Measurements from ENCODE around the gene CENATAC.
A peak's percentile ranks its signal among the peaks of the same experiment; 100 is the strongest.
"Not testable (repeated sequence)": the region's sequence is repeated elsewhere in the genome, so short reads cannot be mapped to it uniquely, and the experiment has no call there.

Gene CENATAC

DNA sequence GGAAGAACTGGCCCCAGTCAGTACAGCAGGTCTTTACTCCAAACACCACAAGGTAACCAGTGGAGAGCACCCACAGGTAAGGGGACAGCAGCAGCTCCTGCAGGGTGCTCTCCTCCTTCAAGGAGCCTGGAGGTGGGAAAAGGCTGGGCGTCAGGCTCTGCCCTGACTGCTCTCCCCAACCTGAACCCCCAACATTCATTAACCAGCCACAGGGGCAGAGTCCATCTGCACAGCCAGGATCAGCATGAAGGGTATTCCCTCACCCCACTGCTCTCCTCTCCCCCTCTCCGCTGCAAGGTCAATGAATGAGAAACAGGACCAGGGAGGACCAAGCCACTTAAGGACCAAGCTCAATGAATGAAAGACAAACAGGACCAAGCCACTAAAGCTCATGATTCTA lies 29.0 kb downstream of the CENATAC start:
- no peak for DNase-seq (ENCODE audit: low read depth)

GRCh38 chr11:119027561-119028345 lies 29.8 kb downstream of the CENATAC start:
- no peak for DNase-seq (ENCODE audit: low read depth)

DNA sequence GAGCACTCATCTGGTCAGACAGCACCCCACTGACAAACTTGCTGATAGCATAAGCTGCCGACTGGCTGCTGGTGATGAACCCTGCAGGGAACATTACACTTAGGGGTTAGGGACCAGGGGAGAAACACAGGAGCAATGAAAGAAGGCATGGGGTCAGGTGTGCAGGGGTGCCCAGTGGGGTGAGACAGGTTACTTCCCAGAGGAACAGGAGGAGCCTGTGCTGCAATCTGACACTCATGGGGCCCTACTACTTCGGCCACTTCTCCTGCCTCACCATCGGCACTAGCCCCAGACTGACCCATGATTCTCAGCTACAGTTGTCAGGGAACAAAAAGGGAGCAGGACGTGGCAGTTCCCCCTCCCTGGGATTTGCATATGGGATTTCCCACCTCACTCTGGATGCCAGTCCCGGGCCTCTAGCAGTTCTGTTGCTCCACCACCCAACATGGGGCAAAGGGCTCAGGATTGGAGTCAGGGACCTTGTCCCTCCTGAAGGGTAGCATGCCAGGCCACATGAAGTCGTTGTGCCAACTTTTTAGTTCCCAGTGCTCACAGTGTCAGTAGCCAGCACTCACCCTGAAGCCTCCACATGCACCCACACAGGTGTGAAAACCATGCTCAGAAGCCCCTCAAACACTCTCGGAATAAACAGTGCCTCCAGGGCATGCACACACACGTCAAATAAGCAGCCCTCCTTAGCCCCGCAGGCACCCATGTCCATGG lies 30.6 kb downstream of the CENATAC start:
- DNase-seq (ENCODE audit: low read depth): no peak

DNA sequence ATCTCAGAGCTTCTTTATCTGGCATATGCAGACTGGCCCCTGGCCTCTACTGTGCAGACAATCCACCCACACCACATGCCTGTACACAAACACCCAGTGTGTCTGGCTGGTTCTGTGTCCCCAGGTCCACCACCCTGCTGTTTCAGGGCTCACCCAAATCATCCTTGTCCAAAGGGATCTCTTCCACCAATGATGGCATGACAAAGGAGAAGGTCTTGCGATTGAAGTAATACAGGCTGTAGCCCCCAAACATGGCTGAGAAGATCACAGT lies 31.1 kb downstream of the CENATAC start:
- DNase-seq (ENCODE audit: low read depth): no peak

GRCh38 chr11:119029340-119030028 lies 31.5 kb downstream of the CENATAC start:
- no peak for DNase-seq (ENCODE audit: low read depth)

DNA sequence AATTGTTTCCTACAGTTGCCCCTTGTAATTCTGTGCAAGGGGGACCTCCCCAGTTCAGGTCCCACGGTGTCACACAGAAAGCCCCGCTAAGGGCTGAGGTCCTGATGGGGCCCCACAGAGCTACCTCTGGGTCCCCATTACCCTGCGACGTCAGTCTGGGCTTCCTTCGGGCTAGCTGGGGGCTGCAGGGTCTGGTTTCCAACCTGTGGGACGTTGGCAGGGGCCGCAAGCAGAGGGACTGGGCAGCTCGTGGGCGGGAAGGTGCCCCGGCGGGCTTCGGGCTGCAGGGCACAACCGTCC lies 32.0 kb downstream of the CENATAC start:
- no peak for DNase-seq (ENCODE audit: low read depth)

- DNase-seq (ENCODE audit: low read depth): peak; percentile 98
Measured at GRCh38 chr11:119030329-119031047, 32.5 kb downstream of the CENATAC start, which contains the start of gene SLC37A4. SLC37A4 (minus strand) TSS chr11:119030877.

DNA sequence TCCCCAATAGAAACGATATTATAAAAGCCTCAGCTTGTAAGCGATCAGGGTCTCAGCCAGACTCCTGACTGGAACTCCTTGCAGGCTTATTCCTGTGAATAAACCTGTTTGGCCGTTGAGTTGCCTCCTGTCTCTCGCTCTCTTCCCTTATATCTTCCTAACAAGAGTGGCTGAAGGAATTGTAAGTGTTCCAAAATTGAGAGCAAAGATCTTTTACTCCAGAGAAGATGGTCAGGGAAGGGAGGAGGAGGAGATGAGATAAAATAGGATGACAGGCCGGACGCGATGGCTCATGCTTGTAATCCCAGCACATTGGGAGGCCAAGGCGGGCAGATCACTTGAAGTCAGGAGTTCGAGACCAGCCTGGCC lies 34.0 kb downstream of the CENATAC start:
- DNase-seq (ENCODE audit: low read depth): no peak

GRCh38 chr11:119033421-119033820 lies 35.5 kb downstream of the CENATAC start:
- DNase-seq (ENCODE audit: low read depth): not testable (repeated sequence)

DNA sequence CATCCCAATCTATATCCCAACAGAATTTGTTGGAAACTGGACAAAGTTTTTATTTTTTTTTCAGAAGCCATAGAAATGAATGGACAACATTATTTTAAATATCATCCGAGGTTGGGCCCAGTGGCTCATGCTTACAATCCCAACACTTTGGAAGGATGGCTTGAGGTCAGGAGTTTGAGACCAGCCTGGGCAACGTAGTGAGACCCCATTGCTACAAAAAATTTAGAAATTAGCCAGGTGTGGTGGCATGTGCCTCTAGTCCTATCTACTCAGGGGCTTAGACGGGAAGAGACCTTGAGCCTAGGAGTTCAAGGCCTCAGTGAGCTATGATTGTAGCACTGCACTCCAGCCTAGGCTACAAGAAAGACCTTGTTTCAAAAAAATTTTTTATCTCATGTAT lies 36.9 kb downstream of the CENATAC start:
- no peak for DNase-seq (ENCODE audit: low read depth)

GRCh38 chr11:119038884-119039283 lies 40.9 kb downstream of the CENATAC start:
- DNase-seq (ENCODE audit: low read depth): no peak

DNA sequence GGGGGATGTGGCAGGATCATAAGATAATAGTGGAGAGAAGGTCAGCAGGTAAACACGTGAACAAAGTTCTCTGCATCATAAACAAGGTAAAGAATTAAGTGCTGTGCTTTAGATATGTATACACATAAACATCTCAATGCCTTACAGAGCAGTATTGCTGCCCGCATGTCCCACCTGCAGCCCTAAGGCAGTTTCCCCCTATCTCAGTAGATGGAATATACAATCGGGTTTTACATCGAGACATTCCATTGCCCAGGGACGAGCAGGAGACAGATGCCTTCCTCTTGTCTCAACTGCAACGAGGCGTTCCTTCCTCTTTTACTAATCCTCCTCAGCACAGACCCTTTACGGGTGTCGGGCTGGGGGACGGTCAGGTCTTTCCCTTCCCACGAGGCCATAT lies 41.5 kb downstream of the CENATAC start:
- DNase-seq (ENCODE audit: low read depth): not testable (repeated sequence)

DNA sequence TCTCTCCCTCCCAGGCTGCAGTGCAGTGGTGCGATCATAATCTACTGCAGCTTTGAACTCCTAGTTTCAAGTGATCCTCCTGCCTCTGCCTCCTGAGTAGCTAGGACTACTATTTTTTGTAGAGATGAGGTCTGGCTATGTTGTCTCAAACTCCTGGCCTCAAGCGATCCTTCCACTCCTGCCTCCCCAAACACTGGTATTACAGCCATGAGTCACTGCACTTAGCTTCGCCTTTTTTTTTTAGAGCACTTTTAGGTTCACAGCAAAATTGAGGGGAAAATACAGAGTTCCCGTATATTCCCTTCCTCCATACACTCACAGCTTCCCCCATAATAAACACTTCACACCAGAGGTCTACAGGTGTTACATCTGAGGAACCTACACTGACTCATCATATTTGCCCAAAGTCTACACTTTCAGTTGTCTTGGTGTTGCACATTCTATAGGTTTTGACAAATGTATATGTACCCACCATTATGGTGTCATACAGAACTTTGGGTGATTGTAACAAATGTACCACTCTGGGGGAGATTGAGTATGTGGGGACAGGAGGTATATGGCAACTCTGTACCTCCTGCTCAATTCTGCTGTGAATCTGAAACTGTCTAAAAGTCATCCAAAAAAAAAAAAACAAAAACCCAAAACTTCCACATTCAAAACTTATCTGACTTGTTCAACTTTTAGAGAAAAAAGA lies 44.0 kb downstream of the CENATAC start:
- DNase-seq (ENCODE audit: low read depth): no peak

DNA sequence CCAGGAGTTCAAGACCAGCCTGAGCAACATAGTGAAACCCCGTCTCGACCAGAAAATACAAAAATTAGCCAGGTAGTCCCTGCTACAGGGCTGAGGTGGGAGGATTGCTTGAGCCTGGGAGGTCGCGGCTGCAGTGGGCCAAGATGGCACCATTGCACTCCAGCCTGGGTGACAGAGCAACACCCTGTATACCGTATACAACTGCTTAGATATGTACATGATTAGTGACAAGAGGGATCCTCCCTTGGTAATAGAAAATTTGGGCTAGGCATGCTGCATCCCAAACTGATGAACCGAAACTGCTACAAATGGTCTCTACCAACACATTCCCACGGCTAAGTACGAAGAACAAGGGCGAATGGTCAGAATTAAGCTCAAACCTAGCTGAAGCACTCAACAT lies 45.0 kb downstream of the CENATAC start:
- DNase-seq (ENCODE audit: low read depth): no peak

DNA sequence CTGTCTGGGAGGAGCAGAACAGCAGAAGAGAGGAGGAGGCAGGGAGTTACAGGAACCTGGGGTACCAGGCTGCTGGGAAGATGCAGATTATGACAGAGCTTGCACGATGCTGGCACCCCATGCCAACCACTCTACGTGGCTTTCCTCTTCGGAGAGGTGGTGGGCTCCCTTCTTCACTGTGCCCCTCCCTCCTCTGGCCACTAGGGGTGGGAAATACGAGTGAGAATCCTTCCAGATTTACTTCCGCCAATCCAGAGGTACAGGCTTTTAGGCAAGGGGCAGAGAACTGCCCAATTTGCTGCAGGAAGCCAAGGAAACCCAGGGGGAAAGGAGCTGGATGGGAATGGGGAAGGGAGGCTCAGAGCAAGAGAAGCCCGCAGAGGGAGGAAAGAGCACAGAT lies 46.8 kb downstream of the CENATAC start:
- no peak for DNase-seq (ENCODE audit: low read depth)

DNA sequence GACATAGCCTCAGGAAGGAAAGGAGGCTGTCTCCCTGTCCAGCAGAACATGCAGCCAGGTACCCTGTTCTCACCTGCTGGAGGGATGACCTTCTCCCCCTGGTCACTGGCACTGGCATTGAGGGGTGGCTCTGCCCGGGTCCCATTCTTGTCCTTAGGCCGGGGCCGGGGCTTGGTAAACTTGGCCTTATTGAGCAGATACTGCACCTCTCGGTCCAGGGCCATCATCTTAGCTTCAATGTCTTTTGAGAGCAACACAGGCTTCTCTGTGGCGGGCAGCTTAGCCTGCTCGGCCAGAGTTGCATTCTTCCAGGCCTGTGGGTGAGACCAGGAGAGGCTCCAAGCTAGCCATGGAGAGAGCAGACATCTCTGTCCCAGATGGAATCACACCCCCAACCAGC lies 48.6 kb downstream of the CENATAC start:
- no peak for DNase-seq (ENCODE audit: low read depth)

- DNase-seq (ENCODE audit: low read depth): no peak
Measured at GRCh38 chr11:119047205-119047604, 49.3 kb downstream of the CENATAC start.

GRCh38 chr11:119048644-119049043 lies 50.7 kb downstream of the CENATAC start:
- DNase-seq (ENCODE audit: low read depth): no peak

DNA sequence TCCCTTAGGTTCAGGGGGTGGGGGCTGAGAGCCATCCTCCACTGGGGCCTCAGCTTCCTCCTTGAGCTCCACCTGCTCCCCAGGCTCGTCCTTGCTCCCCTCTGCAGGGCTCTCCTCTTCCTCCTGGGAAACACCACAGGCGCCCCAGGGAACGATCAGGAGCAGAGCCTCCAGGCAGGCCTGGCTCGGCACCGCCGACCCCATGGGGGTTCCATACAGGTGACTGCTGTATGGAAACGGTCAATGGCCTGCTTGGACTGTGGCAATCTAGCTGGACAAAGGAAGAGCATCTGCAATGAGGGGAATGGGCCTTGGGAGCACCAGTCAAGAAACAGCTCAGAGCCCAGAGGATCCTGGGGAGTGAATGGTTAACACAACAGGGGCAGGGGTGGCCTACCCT lies 51.1 kb downstream of the CENATAC start:
- no peak for DNase-seq (ENCODE audit: low read depth)

DNA sequence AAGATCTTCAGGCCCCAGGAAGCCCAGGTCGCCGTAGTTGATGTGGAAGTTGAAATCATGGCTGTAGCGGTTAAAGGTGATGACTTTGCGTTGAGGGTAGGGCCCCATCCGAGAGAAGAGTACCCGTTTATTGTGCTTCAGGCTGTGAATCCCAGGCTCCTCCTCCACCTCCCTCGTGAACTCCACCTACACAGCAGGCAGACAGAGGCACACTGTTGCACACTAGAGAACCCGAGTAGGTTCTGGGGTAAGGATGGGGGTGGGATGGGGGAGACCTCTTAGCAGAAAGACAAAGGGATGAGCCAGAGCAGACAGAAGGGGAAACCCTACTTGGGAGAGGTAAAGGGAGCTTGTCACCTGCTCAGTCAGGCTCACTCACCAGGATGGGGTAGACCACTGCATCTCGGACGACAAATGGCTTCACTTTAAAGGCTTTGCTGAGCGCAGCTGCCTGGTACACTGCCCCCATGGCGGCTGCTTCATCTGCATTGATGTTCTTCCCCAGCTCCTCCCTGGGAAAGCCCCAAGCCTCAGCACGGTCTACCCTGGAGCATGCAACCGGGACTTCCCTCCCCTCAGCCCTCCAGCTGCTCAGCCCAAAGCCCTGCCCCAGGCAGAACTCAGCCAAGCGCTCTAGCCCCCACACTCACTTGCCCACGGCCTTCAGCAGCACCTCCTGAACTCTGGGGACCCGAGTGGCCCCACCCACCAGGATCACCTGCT lies 53.7 kb downstream of the CENATAC start:
- no peak for DNase-seq (ENCODE audit: low read depth)

GRCh38 chr11:119052163-119052814 lies 54.4 kb downstream of the CENATAC start:
- DNase-seq (ENCODE audit: low read depth): no peak

All from activated gamma-delta T cell treated with anti-CD3 and anti-CD28 coated beads, Interleukin-2, amount 50 U/mL, for 16 hours (primary cell).